ENCODE data around the gene ECE2.

Gene ECE2

GRCh38 chr3:184325269-184325668 lies 49.4 kb downstream of the ECE2 start:
- Histone ChIP-seq H3K4me2 (no peak overlapping the region), H3K79me2 (ENCODE audit: insufficient read depth, low read depth) (peaks cover 64% of the 10 kb centered on the region), H3K4me3 (IDR thresholded peaks at IDR 0.05; ENCODE audit: insufficient read depth, low read depth, low read length) (no peak overlapping the region), H3K4me1 (ENCODE audit: low read depth, poor library complexity, severe bottlenecking) (peaks cover 7% of the 10 kb centered on the region), H3K36me3 (ENCODE audit: insufficient read depth) (peaks cover 81% of the 10 kb centered on the region; the same call in 1 of the 2 replicates), H2AFZ (ENCODE audit: low read depth) (no peak overlapping the region), H3K27me3 (ENCODE audit: insufficient read depth, low read depth) (no peaks in the 10 kb centered on the region; the same call in 1 of the 2 replicates), H3K9ac (no peak overlapping the region), H4K20me1 (ENCODE audit: insufficient read depth) (peaks cover 16% of the 10 kb centered on the region), H3K27ac (no peak overlapping the region)
- TF ChIP-seq CTCF (conservative IDR thresholded peaks at IDR 0.05; ENCODE audit: low read depth, low read length) = no peak

GRCh38 chr3:184325715-184326369 lies 50.0 kb downstream of the ECE2 start:
- Histone ChIP-seq H3K79me2 (ENCODE audit: insufficient read depth, low read depth) (peaks cover 60% of the 10 kb centered on the region), H3K4me3 (IDR thresholded peaks at IDR 0.05; ENCODE audit: insufficient read depth, low read depth, low read length) (no peak overlapping the region), H3K4me1 (ENCODE audit: low read depth, poor library complexity, severe bottlenecking) (peaks cover under 1% of the 10 kb centered on the region), H3K27ac (no peak overlapping the region), H3K27me3 (ENCODE audit: insufficient read depth, low read depth) (no peaks in the 10 kb centered on the region; the same call in 1 of the 2 replicates), H4K20me1 (ENCODE audit: insufficient read depth) (peaks cover 10% of the 10 kb centered on the region), H2AFZ (ENCODE audit: low read depth) (no peak overlapping the region), H3K36me3 (ENCODE audit: insufficient read depth) (peaks cover 75% of the 10 kb centered on the region; the same call in 1 of the 2 replicates), H3K9ac (no peak overlapping the region), H3K4me2 (no peak overlapping the region)
- TF ChIP-seq CTCF (conservative IDR thresholded peaks at IDR 0.05; ENCODE audit: low read depth, low read length) = no peak

DNA sequence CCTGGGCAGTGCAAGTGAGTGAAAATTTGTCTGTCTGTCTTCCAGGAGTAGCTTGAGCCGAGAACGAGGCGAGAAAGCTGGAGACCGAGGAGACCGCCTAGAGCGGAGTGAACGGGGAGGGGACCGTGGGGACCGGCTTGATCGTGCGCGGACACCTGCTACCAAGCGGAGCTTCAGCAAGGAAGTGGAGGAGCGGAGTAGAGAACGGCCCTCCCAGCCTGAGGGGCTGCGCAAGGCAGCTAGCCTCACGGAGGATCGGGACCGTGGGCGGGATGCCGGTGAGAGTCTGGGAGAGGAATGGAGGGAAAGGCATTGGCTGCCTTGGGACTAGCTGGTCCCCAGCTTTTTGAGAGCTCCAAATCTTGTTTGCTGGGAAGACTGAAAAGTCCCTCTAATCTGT lies 51.3 kb downstream of the ECE2 start:
- Histone ChIP-seq H2AFZ (ENCODE audit: low read depth) (no peak overlapping the region), H3K4me3 (IDR thresholded peaks at IDR 0.05; ENCODE audit: insufficient read depth, low read depth, low read length) (no peak overlapping the region), H3K4me2 (no peak overlapping the region), H3K9ac (no peak overlapping the region), H3K4me1 (ENCODE audit: low read depth, poor library complexity, severe bottlenecking) (no peaks in the 10 kb centered on the region), H3K27me3 (ENCODE audit: insufficient read depth, low read depth) (no peaks in the 10 kb centered on the region), H4K20me1 (ENCODE audit: insufficient read depth) (peaks cover 9% of the 10 kb centered on the region; the same call in 1 of the 2 replicates), H3K27ac (no peak overlapping the region), H3K79me2 (ENCODE audit: insufficient read depth, low read depth) (peaks cover 49% of the 10 kb centered on the region; the same call in 1 of the 2 replicates), H3K36me3 (ENCODE audit: insufficient read depth) (peaks cover 70% of the 10 kb centered on the region; the same call in 1 of the 2 replicates)
- no peak for TF ChIP-seq CTCF (conservative IDR thresholded peaks at IDR 0.05; ENCODE audit: low read depth, low read length)

- H4K20me1 ChIP-seq (ENCODE audit: insufficient read depth) = peaks cover 9% of the 10 kb centered on the region; the same call in 1 of the 2 replicates
- H3K79me2 ChIP-seq (ENCODE audit: insufficient read depth, low read depth) = peaks cover 42% of the 10 kb centered on the region; the same call in 1 of the 2 replicates
- no peaks in the 10 kb centered on the region for H3K4me1 ChIP-seq (ENCODE audit: low read depth, poor library complexity, severe bottlenecking)
- H3K4me3 ChIP-seq (IDR thresholded peaks at IDR 0.05; ENCODE audit: insufficient read depth, low read depth, low read length) = no peak overlapping the region
- no peak overlapping the region for H3K4me2 ChIP-seq
- H3K27ac ChIP-seq = no peak overlapping the region; the same call in 1 of the 2 replicates
- no peak for TF ChIP-seq CTCF (conservative IDR thresholded peaks at IDR 0.05; ENCODE audit: low read depth, low read length)
- no peaks in the 10 kb centered on the region for H3K27me3 ChIP-seq (ENCODE audit: insufficient read depth, low read depth)
- no peak overlapping the region for H3K9ac ChIP-seq
- H2AFZ ChIP-seq (ENCODE audit: low read depth) = no peak overlapping the region
- H3K36me3 ChIP-seq (ENCODE audit: insufficient read depth) = peaks cover 62% of the 10 kb centered on the region; the same call in 1 of the 2 replicates
Observed at GRCh38 chr3:184328516-184328915, 52.7 kb downstream of the ECE2 start.

Data from KMS-11 (cell line).